HG03064 (cell line): Measurements from ENCODE around the gene SRSF7.
"Not testable (repeated sequence)": the region's sequence is repeated elsewhere in the genome, so short reads cannot be mapped to it uniquely, and the experiment has no call there.

Experiments used
- ATAC-seq: cut with Tn5 transposase; IDR thresholded peaks from one replicate; pipeline ENCODE4 v1.9.1; 2021; ENCODE audit warnings: low read depth; ENCODE audit not compliant: unreplicated experiment

The SRSF7 gene

GRCh38 chr2:38754506-38754905 is 3.3 kb upstream of the SRSF7 start:
- ATAC-seq, result no peak

GRCh38 chr2:38754049-38754448 is 2.9 kb upstream of the SRSF7 start:
- no peak for ATAC-seq

GRCh38 chr2:38751596-38752410 is 642 bp upstream of the SRSF7 start:
- ATAC-seq, result peak; percentile 3

DNA sequence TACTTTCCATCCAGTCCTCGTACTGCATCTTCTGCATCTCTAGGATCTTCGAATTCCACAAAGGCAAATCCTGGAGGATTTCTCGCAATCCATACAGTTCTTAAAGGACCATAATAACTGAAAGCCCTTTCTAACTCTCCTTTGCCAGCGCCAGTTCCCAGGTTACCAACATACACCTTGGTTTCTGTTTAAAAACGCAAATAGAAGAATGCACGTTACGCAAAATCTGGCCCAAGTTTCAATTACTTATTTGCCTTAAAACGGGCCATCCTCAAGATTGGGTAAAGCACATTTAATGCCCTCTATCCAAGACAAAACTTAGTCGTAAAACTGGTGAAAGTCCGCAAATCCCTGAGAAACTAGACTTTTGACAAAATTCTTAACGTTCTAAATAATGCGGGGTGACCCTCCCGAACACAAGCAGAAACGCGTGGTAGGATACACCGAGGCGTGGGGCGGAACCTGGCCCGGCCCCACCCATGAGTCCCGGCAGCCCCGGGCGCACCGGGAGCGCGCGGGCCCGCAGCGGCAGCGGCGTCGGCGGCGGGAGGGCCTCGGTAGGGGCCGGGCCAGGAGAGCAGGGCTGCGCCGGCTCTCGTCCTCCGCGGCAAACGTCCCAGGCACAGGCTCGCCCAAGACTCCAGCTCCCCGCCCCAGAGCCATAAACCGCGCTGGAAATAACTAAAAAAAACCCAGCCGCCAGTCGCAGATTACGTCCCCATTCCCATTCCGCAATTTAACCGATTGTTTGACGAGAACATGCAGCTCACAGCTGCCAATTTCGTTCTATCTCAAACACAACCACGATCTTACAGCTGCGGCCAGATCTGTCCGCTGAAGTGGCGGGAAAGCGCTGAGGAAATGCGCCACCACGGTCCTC is 910 bp downstream of the SRSF7 start:
- ATAC-seq, result peak; percentile 45

DNA sequence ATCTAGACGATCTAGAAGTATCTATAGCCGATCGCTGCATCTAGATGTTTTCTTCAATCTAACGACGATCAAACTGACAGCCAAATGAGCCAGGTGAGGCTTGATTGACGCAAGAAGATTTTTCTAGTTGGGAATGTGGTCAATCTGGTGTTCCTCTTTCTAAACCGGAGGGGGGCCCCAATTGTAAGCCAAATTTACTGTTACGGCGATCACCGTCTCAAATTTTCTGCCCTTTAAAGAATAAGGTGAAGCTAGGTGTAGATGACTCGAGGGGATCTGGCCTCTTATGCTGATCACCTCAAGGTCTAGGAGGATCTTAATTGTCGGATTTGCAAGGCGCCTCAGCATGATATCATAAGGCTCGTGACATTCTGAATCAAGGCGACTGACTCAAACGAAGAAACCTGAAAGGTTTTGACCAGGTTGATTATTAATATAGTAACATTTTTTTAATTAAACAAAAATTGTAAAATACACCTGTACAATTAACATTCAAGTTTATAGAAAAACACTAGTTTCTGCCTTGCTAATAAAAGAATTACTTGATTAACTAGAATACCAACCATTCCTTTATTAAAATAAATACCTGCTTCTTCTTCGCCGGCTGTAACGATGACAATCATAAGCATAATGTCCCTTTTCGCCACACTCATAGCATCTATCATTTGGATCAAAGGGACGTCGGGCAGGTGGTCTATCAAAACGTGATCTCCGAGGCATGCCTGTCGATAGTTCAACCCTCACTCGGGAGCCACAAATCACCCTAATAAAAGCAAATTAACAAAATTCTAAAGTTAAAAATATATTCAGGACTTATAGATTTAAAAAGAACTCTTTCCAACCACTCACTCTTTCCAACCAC is 2.0 kb downstream of the SRSF7 start:
- ATAC-seq, result no peak

DNA sequence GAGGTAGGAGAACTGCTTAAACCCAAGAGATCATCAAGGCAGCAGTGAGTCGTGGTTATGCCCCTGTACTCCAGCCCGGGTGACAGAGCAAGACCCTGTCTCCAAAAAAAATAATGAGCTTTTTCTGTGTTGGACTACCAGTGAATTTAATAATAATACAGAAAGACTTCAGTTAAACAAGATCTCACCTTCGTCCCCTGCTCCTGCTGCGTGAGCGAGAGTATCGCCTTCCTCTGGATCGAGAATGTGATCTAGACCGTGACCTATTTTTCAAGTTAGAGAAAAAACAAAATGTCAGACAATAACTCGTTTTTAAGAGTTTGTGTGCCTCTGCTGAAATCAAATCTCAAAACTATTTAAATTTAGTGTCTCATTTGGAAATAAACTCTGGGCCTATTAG is 2.8 kb downstream of the SRSF7 start:
- no peak for ATAC-seq

- ATAC-seq, result no peak
These were observed 3.3 kb downstream of the SRSF7 start for GRCh38 chr2:38747819-38748218.

- no peak for ATAC-seq
These were observed 4.1 kb downstream of the SRSF7 start for GRCh38 chr2:38747007-38747424.

DNA sequence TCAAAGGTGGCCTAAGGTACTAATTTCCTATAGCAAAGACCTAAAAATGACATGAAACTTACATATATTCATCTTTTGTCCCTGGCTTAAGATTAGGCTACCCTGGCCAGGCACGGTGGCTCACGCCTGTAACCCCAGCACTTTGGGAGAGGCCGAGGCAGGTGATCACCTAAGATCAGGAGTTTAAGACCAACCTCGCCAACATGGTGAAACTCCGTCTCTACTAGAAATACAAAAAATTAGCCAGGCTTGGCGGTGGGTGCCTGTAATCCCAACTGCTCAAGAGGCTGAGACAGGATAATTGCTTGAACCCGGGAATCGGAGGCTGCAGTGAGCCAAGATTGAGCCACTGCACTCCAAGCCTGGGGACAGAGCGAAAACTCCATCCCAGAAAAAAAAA is 5.9 kb downstream of the SRSF7 start:
- no peak for ATAC-seq

GRCh38 chr2:38744399-38744780 is 6.8 kb downstream of the SRSF7 start:
- no peak for ATAC-seq

DNA sequence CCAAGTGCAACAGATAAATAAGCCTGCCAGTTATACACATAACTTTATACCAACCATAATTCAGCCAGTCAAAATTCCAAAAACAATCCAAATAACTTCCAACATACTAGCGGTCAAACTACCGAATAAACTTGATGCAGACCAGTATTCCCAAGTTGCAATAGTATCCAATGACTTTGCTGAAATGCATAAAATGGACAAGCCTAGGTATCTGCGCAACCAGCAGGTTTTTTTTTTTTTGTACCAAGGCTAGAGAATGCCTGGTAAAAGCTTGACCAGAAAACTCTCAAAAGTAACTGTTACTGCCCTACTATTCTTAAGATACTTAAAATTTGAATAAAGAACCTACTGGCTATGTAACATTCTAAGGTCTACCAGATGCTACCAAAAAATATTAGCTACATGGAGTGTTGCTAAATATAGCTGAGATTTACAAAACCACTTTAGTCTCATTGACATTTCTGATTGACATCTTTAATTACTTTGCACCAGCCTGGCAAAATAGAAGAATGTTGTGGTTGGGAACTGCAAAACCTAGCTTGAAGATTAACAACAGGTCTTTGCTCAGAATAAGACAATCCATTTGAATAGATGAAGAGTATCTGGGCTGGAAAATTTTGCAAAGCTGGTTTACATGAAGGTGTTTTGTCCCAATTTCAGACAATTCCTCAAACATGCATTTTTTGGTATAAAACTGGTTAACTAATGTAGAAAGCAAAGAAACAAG is 7.3 kb downstream of the SRSF7 start:
- no peak for ATAC-seq

DNA sequence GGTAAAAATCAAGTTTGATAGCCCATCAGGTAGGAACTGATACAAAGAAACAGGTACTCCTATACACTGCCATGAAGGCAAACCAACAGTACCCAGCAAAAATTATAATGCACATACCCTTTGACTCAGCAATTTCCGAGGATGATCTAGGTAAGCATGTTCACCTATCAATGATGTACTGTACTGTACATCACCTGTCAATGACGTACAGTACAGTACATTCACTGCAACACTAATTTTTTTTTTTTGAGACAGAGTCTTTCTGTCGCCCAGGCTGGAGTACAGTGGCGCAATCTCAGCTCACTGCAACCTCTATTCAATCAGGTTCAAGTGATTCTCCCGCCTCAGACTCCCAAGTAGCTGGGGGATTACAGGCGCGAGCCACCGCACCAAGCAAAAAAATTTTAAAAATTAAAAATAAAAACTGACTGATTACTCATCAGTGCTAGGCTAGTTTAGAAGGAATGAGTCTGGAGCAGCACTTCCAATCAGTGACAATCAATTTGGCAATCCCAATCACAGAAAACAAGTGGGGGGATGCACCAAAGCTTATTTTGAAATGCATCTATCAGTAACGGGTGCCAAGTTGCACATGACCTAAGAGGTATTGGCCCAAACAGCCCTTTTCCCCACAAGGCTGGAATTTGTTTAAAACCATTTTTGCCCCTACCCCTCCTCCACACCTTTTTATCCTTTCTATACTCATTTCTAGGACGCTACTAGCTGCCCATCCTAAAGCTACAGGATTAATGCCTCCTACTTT is 8.2 kb downstream of the SRSF7 start:
- no peak for ATAC-seq

GRCh38 chr2:38740851-38741731 is 10.1 kb downstream of the SRSF7 start:
- ATAC-seq, result no peak

GRCh38 chr2:38739524-38739923 is 11.6 kb downstream of the SRSF7 start:
- ATAC-seq, result no peak

DNA sequence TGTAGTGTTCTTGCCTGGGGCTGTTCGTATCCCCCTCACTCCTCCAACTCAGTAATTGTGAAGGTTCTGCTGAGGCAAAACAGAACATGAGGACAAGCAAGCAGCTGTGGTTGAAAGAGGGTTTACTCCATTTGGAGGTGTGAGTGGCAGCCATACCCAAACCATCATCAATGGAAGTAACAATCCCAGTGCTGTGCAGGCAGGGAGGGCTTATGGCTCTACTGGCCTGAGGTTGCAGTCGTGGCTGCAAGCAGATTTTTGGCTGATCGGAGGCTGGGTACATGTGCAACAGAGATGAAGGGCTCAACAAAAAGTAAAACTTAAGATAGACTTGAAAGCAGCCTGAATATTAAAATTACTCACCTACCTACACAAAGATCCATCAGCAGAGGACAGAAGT is 13.2 kb downstream of the SRSF7 start:
- no peak for ATAC-seq

DNA sequence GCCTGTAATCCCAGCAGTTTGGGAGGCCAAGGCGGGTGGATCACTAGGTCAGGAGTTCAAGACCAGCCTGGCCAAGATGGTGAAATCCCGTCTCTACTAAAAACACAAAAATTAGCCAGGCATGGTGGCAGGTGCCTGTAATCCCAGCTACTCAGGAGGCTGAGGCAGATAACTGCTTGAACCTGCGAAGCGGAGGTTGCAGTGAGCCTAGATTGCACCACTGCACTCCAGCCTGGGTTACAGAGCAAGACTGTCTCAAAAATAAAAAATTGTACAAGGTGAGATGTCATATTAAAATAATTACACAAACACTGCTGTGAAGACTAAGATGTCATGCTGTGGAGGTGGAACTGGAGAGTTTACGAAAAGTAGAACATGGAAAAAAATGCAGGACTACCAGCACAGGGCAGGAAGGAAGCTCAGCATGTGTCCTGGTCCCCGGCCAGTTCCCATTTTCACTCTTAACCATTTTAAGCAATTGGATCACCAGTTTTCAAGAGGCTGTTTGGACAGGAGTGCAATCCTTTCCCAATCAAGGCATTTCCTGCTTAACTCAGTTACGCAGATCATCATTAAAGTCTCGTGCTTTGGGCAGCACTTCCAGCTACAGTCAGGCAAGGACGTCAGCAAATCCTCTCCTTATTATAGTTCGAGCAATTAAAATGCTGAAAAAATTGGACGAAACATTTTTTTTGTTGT is 14.0 kb downstream of the SRSF7 start:
- ATAC-seq, result not testable (repeated sequence)

GRCh38 chr2:38735999-38736320 is 15.2 kb downstream of the SRSF7 start:
- ATAC-seq, result no peak
